GM21367 (cell line): Measurements from ENCODE around the gene STK17B.

ENCODE experiments used
- ATAC-seq: cut with Tn5 transposase; IDR thresholded peaks from one replicate; pipeline ENCODE4 v1.9.1; 2021; ENCODE audit not compliant: unreplicated experiment

STK17B gene

DNA sequence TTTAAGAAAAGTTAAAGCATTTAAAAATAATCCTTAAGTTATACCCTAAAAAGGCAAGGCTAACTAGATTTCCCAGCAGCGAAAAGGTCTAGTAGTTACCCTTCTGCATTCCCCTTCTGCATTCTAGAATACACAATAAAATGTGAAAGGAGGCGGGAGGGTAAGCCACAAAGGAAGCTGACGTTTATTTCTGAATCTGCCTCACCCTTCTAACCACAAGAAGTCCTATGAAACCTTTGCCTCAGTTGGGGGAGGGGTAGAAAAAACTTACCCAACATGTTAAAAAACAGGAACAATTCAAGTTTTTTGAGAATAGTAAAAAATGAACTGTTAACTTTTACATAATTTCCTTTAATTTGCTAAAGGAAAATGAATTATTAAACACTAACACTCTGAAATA lies 11.3 kb downstream of the STK17B start:
- ATAC-seq: peak; percentile 79

- no peak for ATAC-seq
Measured at GRCh38 chr2:196159221-196159892, 12.0 kb downstream of the STK17B start.

GRCh38 chr2:196155575-196155974 lies 15.8 kb downstream of the STK17B start:
- ATAC-seq: no peak

DNA sequence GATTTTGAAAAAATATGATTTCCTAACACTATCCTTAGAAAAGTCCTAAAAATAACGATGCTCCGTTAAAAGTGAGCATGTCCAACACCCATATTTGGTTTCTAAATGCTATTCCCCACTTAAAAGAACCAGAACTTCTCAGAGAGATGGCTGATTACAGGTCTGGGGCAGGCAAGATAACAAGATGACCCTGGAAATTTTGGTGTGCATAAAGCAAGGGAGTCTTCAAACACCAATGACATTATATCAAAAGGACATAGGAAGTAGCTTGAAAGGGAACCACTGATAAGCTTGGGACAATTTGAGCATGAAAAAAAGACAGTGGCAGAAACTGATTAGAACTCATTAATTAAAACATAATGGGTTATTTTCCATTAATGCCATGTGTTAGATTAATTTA lies 17.9 kb downstream of the STK17B start:
- no peak for ATAC-seq

DNA sequence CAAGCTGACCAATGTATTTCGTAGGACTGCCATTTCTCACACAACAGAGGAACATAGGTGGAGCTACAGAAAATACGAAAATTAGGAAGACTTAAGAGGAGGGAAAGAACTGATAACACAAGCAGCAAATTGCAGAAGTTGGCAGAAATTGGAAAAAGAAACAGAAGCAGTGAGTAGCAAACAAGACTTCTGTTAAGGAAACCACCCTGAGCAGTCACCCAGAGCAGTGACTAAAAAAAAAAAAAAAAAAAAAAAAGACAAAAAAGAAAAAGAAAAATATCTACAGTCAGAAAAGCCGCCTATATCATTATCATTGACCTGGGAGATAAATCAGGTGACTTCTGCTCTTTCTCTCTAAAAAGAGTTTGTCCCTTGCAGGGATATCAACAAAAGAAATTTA lies 21.4 kb downstream of the STK17B start:
- ATAC-seq: peak; percentile 64

- ATAC-seq: no peak
Measured at GRCh38 chr2:196148736-196149135, 22.6 kb downstream of the STK17B start.

GRCh38 chr2:196145256-196145655 lies 26.1 kb downstream of the STK17B start:
- no peak for ATAC-seq

DNA sequence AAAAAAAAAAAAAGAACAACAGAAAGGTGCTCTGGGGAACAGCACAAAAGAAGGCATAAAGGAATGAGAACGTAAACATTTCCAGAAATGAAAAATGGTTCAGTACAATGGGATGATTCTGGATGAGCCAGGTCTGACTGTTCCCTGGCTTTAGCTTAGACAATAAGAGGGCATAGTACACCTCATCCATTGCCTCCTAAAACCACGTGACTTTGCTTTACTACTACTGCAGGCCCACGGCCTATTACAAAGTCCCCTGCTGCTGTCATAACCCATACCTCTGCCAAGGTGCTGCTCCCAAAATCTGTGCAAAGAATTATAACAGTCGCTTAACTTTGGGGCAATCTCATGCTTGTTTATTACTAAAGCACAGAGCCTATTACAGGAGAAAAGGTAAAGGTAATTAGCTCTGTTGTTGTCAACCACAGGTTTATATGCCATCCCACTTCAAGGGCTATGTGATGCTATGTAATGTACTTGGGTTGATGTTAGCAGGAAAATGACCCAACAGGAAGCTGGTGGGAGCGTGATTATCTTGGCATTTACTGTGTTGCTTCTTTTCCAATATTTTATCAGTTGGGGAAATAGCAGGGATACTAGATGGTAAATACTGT lies 26.8 kb downstream of the STK17B start:
- ATAC-seq: no peak

DNA sequence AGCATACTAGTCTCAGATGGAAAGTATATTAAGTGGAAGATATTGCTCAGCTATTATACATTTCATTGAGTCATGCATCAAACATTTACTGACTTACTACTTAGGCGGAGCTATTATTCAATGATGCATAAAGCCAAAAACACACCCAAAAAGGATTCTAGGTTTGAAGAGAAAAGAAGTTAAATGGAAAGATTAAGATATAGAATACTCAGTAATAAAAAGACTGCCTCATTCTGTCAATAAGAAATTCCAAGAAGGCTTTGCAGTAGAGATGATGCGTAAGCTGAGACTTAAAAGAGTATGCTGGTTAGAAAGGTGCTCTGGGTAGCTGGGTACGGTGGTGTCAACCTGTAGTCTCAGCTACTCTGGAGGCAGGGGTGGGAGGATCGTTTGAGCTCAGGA lies 27.6 kb downstream of the STK17B start:
- ATAC-seq: no peak

DNA sequence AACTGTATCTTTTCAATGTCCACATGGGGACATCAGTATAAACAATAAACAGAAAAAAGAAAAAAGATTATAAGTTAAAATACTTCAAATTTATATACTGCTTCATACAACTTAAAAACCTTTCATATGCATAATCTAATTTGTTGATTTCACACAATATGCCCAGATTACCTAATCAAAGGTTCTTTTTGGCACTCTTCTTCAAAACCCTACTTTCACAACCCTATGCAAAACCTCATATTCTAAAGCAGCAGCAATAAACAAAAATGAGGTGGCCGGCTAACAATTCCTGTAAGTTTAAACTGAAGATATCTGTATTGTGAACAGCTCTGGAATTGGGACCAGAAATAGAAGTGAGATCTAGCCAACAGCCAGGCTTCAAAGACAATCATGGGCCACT lies 28.6 kb downstream of the STK17B start:
- no peak for ATAC-seq

DNA sequence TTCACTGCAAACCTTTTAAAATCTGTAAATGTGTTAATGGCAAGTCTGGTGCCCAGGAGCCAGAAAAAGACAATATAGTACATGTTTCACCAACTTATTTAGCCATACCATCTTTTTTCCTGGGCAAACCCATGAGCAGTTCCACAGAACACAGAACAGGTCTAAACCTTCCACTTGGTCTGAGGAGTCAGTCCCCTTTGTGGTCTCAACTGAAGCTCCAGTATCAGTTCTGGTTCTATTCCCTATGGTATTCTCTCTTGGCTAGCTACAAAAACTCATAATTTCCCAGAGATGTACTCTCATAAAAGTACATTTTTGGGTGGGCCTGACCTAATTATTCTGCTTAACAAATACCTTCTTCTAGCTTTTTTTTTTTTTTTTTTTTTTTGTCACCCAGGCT lies 31.2 kb downstream of the STK17B start:
- ATAC-seq: no peak

GRCh38 chr2:196137271-196137670 lies 34.1 kb downstream of the STK17B start:
- ATAC-seq: no peak

GRCh38 chr2:196136151-196136550 lies 35.2 kb downstream of the STK17B start:
- ATAC-seq: no peak

DNA sequence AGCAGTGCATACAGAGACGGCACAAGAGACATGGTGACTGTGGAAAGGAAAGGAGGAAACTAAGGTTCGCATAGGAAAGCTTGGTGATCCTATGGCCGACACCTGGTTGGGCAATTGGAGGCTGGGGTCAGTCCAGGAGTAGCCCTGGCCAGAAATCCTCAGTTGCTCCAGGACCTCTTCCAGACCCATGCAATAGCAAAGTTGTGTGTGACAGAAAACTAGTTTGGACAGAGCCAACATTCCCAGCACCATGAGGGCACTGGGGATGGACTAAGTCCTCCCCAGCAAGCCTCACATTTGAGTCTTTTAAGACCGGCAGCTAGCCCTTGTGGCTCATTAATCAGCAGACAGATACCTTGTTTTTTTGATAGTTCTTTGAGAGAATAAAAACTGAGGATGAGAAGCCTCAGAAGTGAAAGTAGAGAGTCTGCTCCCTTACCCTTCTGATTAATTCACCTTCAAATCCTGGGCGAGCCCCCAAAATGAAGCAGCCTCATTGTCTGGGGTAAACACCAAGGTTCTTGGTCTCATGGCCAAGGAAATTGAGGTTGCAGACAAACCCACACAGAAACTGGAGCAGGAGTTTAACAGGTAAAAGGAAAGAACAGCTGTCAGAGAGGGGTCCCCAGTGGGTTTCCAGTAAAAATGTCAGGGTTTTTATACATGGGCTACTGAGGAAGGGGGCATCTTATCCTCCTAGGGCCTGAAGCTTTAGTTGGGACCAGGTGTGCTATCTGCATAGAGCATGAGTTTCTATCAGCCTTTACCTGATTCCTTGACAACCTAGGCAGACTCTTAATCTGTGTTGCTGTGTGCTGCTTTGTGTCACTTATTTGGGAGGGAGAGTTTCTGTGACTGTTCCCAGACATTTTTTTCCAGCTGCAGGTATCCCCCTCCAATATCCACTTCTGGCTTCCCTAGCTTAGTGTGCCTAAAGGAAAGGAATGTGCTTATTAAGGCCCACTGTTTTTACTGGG lies 39.1 kb downstream of the STK17B start:
- no peak for ATAC-seq

DNA sequence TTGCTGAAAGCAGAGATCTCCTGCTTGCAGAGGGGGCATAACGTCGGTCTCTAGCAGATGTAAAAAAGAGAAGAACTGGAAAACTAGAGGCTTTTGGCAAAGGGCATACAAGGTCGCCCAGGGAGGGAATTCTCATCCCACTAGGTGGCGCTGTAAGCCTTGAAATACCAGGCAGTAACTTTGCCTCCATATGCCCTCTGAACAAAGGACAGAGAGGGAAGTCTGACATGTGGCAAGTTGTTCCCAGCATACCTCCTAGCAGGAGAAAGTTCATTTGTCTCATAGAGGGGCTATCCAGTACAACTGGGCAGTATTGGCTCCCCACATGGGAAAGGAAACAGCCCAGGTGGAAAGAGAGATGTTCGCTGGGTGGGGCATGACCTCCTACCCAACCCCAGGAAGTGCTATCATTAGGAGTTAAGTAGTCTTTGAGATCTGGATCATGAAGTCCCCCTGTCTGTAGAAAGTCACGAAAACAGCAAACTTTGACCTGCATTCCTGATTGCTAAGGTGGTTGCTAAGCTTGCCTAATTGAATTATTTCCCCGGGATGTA lies 39.9 kb downstream of the STK17B start:
- ATAC-seq: peak; percentile 47

- ATAC-seq: no peak
Measured at GRCh38 chr2:196130039-196130825, 41.1 kb downstream of the STK17B start.

GRCh38 chr2:196128749-196129148 lies 42.6 kb downstream of the STK17B start:
- ATAC-seq: no peak

DNA sequence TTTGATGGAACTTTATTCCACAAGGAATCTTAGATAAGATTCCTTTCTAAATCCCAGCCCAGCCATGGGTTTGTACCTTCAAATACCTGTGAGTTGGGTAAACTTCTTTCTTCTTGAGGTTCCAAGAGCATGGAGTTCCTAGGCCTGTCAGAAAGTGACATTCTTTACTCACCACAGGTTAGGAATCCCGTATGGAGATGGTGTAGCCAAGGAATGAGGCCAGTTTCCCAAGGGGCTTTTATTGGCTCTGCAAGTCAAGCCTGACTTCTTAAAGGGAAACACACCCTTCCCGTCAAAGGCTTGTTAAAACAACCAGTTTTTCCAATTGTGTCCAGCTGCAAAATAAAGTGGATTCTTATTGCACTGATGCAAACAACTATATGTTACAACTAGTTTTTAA lies 45.8 kb downstream of the STK17B start:
- ATAC-seq: no peak

- no peak for ATAC-seq
Measured at GRCh38 chr2:196123679-196124373, 47.6 kb downstream of the STK17B start.

DNA sequence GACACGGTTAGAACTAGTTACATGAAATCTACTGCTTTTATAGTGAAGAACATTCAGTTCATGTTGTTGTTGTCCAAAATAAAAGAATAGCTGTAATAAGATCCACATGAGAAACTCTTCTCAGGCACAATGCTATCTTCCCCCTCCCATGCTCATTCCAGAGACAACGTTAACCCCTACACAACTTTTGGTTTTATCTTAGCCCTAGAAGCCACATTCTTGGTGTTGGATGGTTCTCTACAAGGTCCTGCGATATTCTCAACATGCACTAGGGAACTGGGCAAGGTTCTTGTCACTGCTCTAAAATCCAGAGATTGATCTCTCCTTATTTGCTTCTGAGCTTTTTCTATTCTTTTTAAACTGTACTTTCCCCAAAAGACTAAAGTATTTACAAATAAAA lies 51.5 kb downstream of the STK17B start:
- no peak for ATAC-seq
